H1 (cell line): ENCODE results near the gene KCNIP3. TPM values are rescaled to one million over a fixed set of nuclear protein-coding genes. Genes with fewer than 3 reads are reported as not detected.

Experiments used
- CTCF ChIA-PET: fragments of 300-600 bp; sonication (Branson Sonifier 250); formaldehyde crosslinking; loops from one replicate; lab custom pipeline; 2021; ENCODE audit not compliant: partially characterized antibody; lab: Charles Lee
- POLR2A ChIA-PET: fragments of 300-600 bp; sonication (Branson Sonifier 250); formaldehyde crosslinking; loops from one replicate; lab custom pipeline; 2021; ENCODE audit warnings: inconsistent platforms; ENCODE audit not compliant: partially characterized antibody; lab: Charles Lee
- DNase-seq, 2 experiments: peaks; one replicate each; pipeline versions ENCODE4 v3.0.0 to v3.0.0-alpha.2; 2010 to 2022; ENCODE audit warnings: low spot score in 2 of 2, low read depth in 1 of 2, mixed read lengths in 1 of 2
- FAIRE-seq: peaks from 2 replicates; lab custom pipeline; 2011; peaks lifted over from hg19 to GRCh38; lab: Jason Lieb, UNC
- H2AFZ ChIP-seq: 2 replicates; pipeline ENCODE4 v1.8.1; 2012; ENCODE audit warnings: low read length, inconsistent platforms
- H2AK5ac ChIP-seq: 2 replicates; pipeline ENCODE4 v1.6.1; 2013; ENCODE audit warnings: low read depth, low read length
- H2BK120ac ChIP-seq: replicated peaks from 2 replicates; pipeline ENCODE3; 2013; ENCODE audit warnings: low read depth, low read length, inconsistent platforms
- H2BK12ac ChIP-seq: 2 replicates; pipeline ENCODE4 v1.6.1; 2013; ENCODE audit warnings: low read depth, low read length
- H2BK15ac ChIP-seq: 2 replicates; pipeline ENCODE4 v1.6.1; 2013; ENCODE audit warnings: low read length
- H2BK20ac ChIP-seq: 2 replicates; pipeline ENCODE4 v1.6.1; 2013; ENCODE audit warnings: low read length
- H2BK5ac ChIP-seq: 2 replicates; pipeline ENCODE4 v1.6.1; 2013; ENCODE audit warnings: low read depth, low read length
- H3K14ac ChIP-seq: 2 replicates; pipeline ENCODE4 v1.6.1; 2013; ENCODE audit warnings: inconsistent platforms; ENCODE audit not compliant: insufficient read length
- H3K18ac ChIP-seq: 2 replicates; pipeline ENCODE4 v1.6.1; 2013; ENCODE audit warnings: low read length; ENCODE audit errors: extremely low read depth
- H3K23ac ChIP-seq: 2 replicates; pipeline ENCODE4 v1.6.1; 2013; ENCODE audit warnings: inconsistent platforms; ENCODE audit not compliant: insufficient read length
- H3K23me2 ChIP-seq: 2 replicates; pipeline ENCODE4 v1.6.1; 2013; ENCODE audit warnings: low read depth, low read length
- H3K27ac ChIP-seq: 2 replicates; pipeline ENCODE4 v1.6.1; 2011; ENCODE audit warnings: low read depth, low read length, inconsistent platforms
- H3K27me3 ChIP-seq, 4 experiments: replicated peaks in 1 of 4; 1 replicate in 1 of 4; 2 replicates in 3 of 4; pipeline versions ENCODE4 v1.6.1 to v1.8.1; 2011 to 2013; ENCODE audit warnings: low read length in 3 of 4, mild to moderate bottlenecking in 3 of 4, inconsistent platforms in 2 of 4, mixed read lengths in 2 of 4, moderate library complexity in 1 of 4; ENCODE audit not compliant: control insufficient read depth in 3 of 4, insufficient read depth in 3 of 4; ENCODE audit errors: extremely low read depth in 1 of 4
- H3K36me3 ChIP-seq, 4 experiments: 2 replicates each; pipeline versions ENCODE4 v1.6.1 to v1.8.1; 2011 to 2013; ENCODE audit warnings: mild to moderate bottlenecking in 4 of 4, low read length in 3 of 4, moderate library complexity in 2 of 4, control low read depth in 1 of 4, inconsistent platforms in 1 of 4; ENCODE audit not compliant: insufficient read depth in 4 of 4, control insufficient read depth in 2 of 4
- H3K4ac ChIP-seq: replicated peaks from 2 replicates; pipeline ENCODE3; 2013; ENCODE audit warnings: low read length, low read depth, mixed read lengths, inconsistent platforms; ENCODE audit not compliant: insufficient read length
- H3K4me1 ChIP-seq, 4 experiments: replicated peaks in 1 of 4; 1 replicate in 1 of 4; 2 replicates in 3 of 4; pipeline versions ENCODE4 v1.6.1 to v1.8.1; 2011 to 2013; ENCODE audit warnings: low read length in 3 of 4, inconsistent platforms in 2 of 4, mixed read lengths in 1 of 4; ENCODE audit not compliant: insufficient read depth in 4 of 4, control insufficient read depth in 3 of 4
- H3K4me2 ChIP-seq, 2 experiments: 2 replicates each; pipeline versions ENCODE4 v1.6.1 to v1.8.1; 2011 to 2013; ENCODE audit warnings: low read depth in 2 of 2, low read length in 2 of 2, control low read depth in 1 of 2, inconsistent platforms in 1 of 2, mild to moderate bottlenecking in 1 of 2; ENCODE audit not compliant: insufficient read depth in 1 of 2
- H3K4me3 ChIP-seq, 4 experiments: fragments of 200-600, 300-600 bp in 1 of 4; sonication (generic), shearing (Covaris generic), sonication (Bioruptor Twin) in 1 of 4; 2 replicates each; pipeline versions ENCODE4 v1.5.1 to v1.8.1; 2011 to 2016; ENCODE audit warnings: low read length in 4 of 4, low read depth in 3 of 4, control low read depth in 2 of 4, inconsistent platforms in 2 of 4, mild to moderate bottlenecking in 2 of 4, mixed read lengths in 1 of 4, moderate library complexity in 1 of 4; ENCODE audit not compliant: insufficient read depth in 2 of 4; ENCODE audit errors: extremely low read depth in 1 of 4
- H3K56ac ChIP-seq: replicated peaks from 2 replicates; pipeline ENCODE3; 2013; ENCODE audit warnings: low read depth, mild to moderate bottlenecking, mixed read lengths, low read length, inconsistent platforms; ENCODE audit not compliant: insufficient read length
- H3K79me1 ChIP-seq: 2 replicates; pipeline ENCODE4 v1.6.1; 2013; ENCODE audit warnings: low read depth, low read length, control low read depth
- H3K79me2 ChIP-seq, 2 experiments: 2 replicates each; pipeline versions ENCODE4 v1.6.1 to v1.8.1; 2012 to 2013; ENCODE audit warnings: low read length in 2 of 2, mild to moderate bottlenecking in 2 of 2, inconsistent platforms in 1 of 2; ENCODE audit not compliant: insufficient read depth in 2 of 2, control insufficient read depth in 1 of 2
- H3K9ac ChIP-seq, 4 experiments: replicated peaks in 1 of 4; 1 replicate in 1 of 4; 2 replicates in 3 of 4; pipeline versions ENCODE4 v1.6.1 to v1.8.1; 2011 to 2013; ENCODE audit warnings: low read depth in 3 of 4, low read length in 3 of 4, control low read depth in 2 of 4, mild to moderate bottlenecking in 2 of 4, moderate library complexity in 2 of 4, inconsistent platforms in 1 of 4; ENCODE audit errors: extremely low read depth in 1 of 4
- H3K9me3 ChIP-seq, 2 experiments: 2 replicates each; pipeline versions ENCODE4 v1.6.1 to v1.8.1; 2012 to 2013; ENCODE audit warnings: mild to moderate bottlenecking in 2 of 2, moderate library complexity in 2 of 2, control low read depth in 1 of 2, inconsistent platforms in 1 of 2, low read depth in 1 of 2, low read length in 1 of 2, mixed read lengths in 1 of 2; ENCODE audit not compliant: insufficient read depth in 2 of 2
- H4K20me1 ChIP-seq, 2 experiments: replicated peaks in 1 of 2; 2 replicates each; pipeline versions ENCODE3 to v1.8.1; 2011 to 2013; ENCODE audit warnings: inconsistent platforms in 2 of 2, low read length in 2 of 2, mild to moderate bottlenecking in 1 of 2; ENCODE audit not compliant: insufficient read depth in 2 of 2, control insufficient read depth in 1 of 2
- H4K5ac ChIP-seq: 2 replicates; pipeline ENCODE4 v1.6.1; 2013; ENCODE audit warnings: low read length, low read depth, mixed read lengths, inconsistent platforms; ENCODE audit not compliant: insufficient read length
- H4K8ac ChIP-seq: 2 replicates; pipeline ENCODE4 v1.8.0; 2013; ENCODE audit warnings: mild to moderate bottlenecking, moderate library complexity, low read length, inconsistent platforms; ENCODE audit not compliant: insufficient read depth; ENCODE audit errors: extremely low read depth
- H4K91ac ChIP-seq: replicated peaks from 2 replicates; pipeline ENCODE3; 2013; ENCODE audit warnings: low read length, mixed read lengths, inconsistent platforms; ENCODE audit not compliant: insufficient read length
- BRCA1 ChIP-seq: IDR thresholded peaks from 2 replicates; pipeline ENCODE4 v1.6.1; 2012; ENCODE audit warnings: low read depth, low read length, improper control_type of control experiment
- CTBP2 ChIP-seq: IDR thresholded peaks from 2 replicates; pipeline ENCODE4 v1.7.0; 2011; ENCODE audit warnings: borderline replicate concordance, mild to moderate bottlenecking, moderate library complexity, mixed read lengths, low read length; ENCODE audit not compliant: insufficient read depth, insufficient read length
- KDM5A ChIP-seq: fragments of 200-600 bp; IDR thresholded peaks from 2 replicates; pipeline ENCODE4 v1.7.1; 2012; ENCODE audit warnings: mild to moderate bottlenecking, low read length, inconsistent platforms, mixed read lengths
- MAFK ChIP-seq: IDR thresholded peaks from 2 replicates; pipeline ENCODE4 v1.6.1; 2012; ENCODE audit warnings: low read depth, mild to moderate bottlenecking, improper control_type of control experiment, low read length
- YY1 ChIP-seq: IDR thresholded peaks from 2 replicates; pipeline ENCODE4 v1.6.1; 2011; ENCODE audit warnings: low read depth, mild to moderate bottlenecking, low read length
- ZNF274 ChIP-seq: IDR thresholded peaks from 2 replicates; pipeline ENCODE4 v1.7.0; 2012; ENCODE audit warnings: low read length, borderline replicate concordance; ENCODE audit errors: extremely low read depth
- WGBS, 2 experiments: shearing (Covaris generic) in 1 of 2; methylation state at CpG; one replicate each; pipeline versions ENCODE4 v1.1.6 to v1.1.7; 2013 to 2015; ENCODE audit warnings: low lambda C conversion rate in 2 of 2, mixed read lengths in 2 of 2, inconsistent platforms in 1 of 2, low coverage in 1 of 2, missing lambda C conversion rate in 1 of 2; ENCODE audit not compliant: insufficient replicate concordance in 2 of 2, insufficient coverage in 1 of 2, insufficient read length in 1 of 2; ENCODE audit errors: extremely low coverage in 1 of 2, missing lambda C conversion rate in 1 of 2; 5-methylcytosine and 5-hydroxymethylcytosine counted together
- polyA plus RNA-seq, 7 experiments: library from polyadenylated mRNA; depleted of rRNA in 3 of 7; stranded (reverse) in 5 of 7; unstranded in 2 of 7; fragments of >200 nt in 5 of 7; fragments of 200-250 nt in 2 of 7; gene quantifications; 1 replicate in 5 of 7; 2 replicates in 1 of 7; 4 replicates in 1 of 7; pipeline versions ENCODE4 v1.2.1 to v1.2.3, GENCODE V29; 2011 to 2013; ENCODE audit warnings: missing spikeins in 2 of 7, mixed read lengths in 2 of 7
- total RNA-seq: library from RNA; stranded (reverse); fragmentation: NEBNext Ultra II Directional; extraction: Animal tissue kit (Norgen Biotek cat#: 25700); gene quantifications from 2 replicates; pipeline ENCODE4 v1.2.1, GENCODE V29; 2021

Gene KCNIP3
- total and polyA plus RNA-seq, 2 of the 8 experiments (the other 6 are each of a cell fraction or from before 2014, with no cell fraction given), result 0.33 to 1.9 TPM

DNA sequence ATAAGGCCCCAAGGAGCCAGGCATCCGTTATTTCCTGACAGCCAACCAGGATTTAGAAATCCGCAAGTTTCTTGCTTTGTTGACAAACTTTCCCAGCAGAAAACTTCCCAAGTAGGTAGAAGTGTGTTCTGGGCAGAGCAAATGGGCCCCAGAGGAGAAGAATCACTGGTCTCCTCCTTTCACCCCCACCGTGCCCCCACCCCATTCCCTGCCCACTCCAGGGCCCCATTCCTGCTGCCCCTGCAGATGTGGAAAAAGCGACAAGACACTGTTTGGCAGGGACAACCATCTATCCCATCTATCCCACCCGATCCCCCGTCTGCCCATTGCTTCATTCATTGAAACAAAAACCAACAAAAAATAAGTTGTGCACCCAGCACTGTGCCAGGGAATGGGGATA lies 95.2 kb downstream of the KCNIP3 start:
- no peak overlapping the region for H2AFZ ChIP-seq
- H3K18ac ChIP-seq, result no peak overlapping the region
- ChIA-PET POLR2A (no interaction called here), CTCF (no interaction called here)
- H2BK120ac ChIP-seq, result no peak overlapping the region
- H3K79me2 ChIP-seq, result no peaks in the 10 kb centered on the region
- H3K27me3 ChIP-seq, result peaks cover 0 to 2% (median 0%) of the 10 kb centered on the region in 4 experiments; a peak in 1 of 7 replicates
- no peak overlapping the region for H3K56ac ChIP-seq
- DNase-seq, result no peak
- WGBS, 2 experiments, result 85% methylated on average over 6 of the region's 6 CpGs; no CpG with 5 or more reads in 1 of the 2 experiments
- H2BK5ac ChIP-seq, result no peak overlapping the region
- no peak overlapping the region for H2BK20ac ChIP-seq
- no peak overlapping the region for H3K23ac ChIP-seq
- no peaks in the 10 kb centered on the region for H3K79me1 ChIP-seq
- FAIRE-seq, result no peak
- no peaks in the 10 kb centered on the region for H4K20me1 ChIP-seq
- H3K4me1 ChIP-seq, result no peaks in the 10 kb centered on the region; a peak in 1 of 7 replicates
- H3K23me2 ChIP-seq, result no peaks in the 10 kb centered on the region
- H3K4me3 ChIP-seq, result no peak overlapping the region
- H4K5ac ChIP-seq, result no peak overlapping the region
- H3K4ac ChIP-seq, result no peak overlapping the region
- H3K36me3 ChIP-seq, result no peaks in the 10 kb centered on the region
- H2AK5ac ChIP-seq, result no peak overlapping the region
- H4K91ac ChIP-seq, result no peak overlapping the region
- H4K8ac ChIP-seq, result no peak overlapping the region
- no peak for TF ChIP-seq BRCA1
- no peak for TF ChIP-seq KDM5A
- no peak for TF ChIP-seq MAFK
- no peak for TF ChIP-seq ZNF274
- TF ChIP-seq CTBP2, result no peak
- no peak for TF ChIP-seq YY1
- no peak overlapping the region for H3K14ac ChIP-seq
- peaks cover 54 to 94% of the 10 kb centered on the region in 2 experiments for H3K9me3 ChIP-seq
- H3K27ac ChIP-seq, result no peak overlapping the region
- no peak overlapping the region for H3K4me2 ChIP-seq
- H2BK12ac ChIP-seq, result no peak overlapping the region
- no peak overlapping the region for H3K9ac ChIP-seq
- no peak overlapping the region for H2BK15ac ChIP-seq
